Activated T-cell treated with anti-CD3 and anti-CD28 coated beads for 4 hours (primary cell): ENCODE measurements around the gene OPN4.

Source experiments
- DNase-seq: peaks from one replicate; pipeline ENCODE4 v3.0.0-alpha.2; 2020

Gene OPN4

GRCh38 chr10:86705139-86705538 is 50.8 kb downstream of the OPN4 start:
- no peak for DNase-seq

- DNase-seq, result no peak
Measured at GRCh38 chr10:86705905-86706304, 51.6 kb downstream of the OPN4 start.

- no peak for DNase-seq
Measured at GRCh38 chr10:86706401-86706841, 52.1 kb downstream of the OPN4 start.

- no peak for DNase-seq
Measured at GRCh38 chr10:86706977-86707376, 52.6 kb downstream of the OPN4 start.

GRCh38 chr10:86707505-86707904 is 53.2 kb downstream of the OPN4 start:
- no peak for DNase-seq

GRCh38 chr10:86708068-86708782 is 53.9 kb downstream of the OPN4 start:
- DNase-seq, result no peak

GRCh38 chr10:86708783-86709380 is 54.5 kb downstream of the OPN4 start:
- DNase-seq, result no peak

GRCh38 chr10:86709396-86710185 is 55.2 kb downstream of the OPN4 start:
- no peak for DNase-seq

GRCh38 chr10:86710987-86711512 is 56.7 kb downstream of the OPN4 start:
- DNase-seq, result peak; percentile 72

GRCh38 chr10:86711513-86712316 is 57.4 kb downstream of the OPN4 start:
- DNase-seq, result peak; percentile 25

- DNase-seq, result no peak
Measured at GRCh38 chr10:86712317-86712707, 58.0 kb downstream of the OPN4 start.

GRCh38 chr10:86715156-86715795 is 60.9 kb downstream of the OPN4 start:
- no peak for DNase-seq

GRCh38 chr10:86715836-86716235 is 61.5 kb downstream of the OPN4 start:
- DNase-seq, result no peak
